ENCODE data around the gene ACTL10. TPM values are rescaled to one million over a fixed set of nuclear protein-coding genes. Genes with fewer than 3 reads are reported as not detected.

The ACTL10 gene
- total RNA-seq, 1 experiment from 2014 or later = 0.46 TPM

DNA sequence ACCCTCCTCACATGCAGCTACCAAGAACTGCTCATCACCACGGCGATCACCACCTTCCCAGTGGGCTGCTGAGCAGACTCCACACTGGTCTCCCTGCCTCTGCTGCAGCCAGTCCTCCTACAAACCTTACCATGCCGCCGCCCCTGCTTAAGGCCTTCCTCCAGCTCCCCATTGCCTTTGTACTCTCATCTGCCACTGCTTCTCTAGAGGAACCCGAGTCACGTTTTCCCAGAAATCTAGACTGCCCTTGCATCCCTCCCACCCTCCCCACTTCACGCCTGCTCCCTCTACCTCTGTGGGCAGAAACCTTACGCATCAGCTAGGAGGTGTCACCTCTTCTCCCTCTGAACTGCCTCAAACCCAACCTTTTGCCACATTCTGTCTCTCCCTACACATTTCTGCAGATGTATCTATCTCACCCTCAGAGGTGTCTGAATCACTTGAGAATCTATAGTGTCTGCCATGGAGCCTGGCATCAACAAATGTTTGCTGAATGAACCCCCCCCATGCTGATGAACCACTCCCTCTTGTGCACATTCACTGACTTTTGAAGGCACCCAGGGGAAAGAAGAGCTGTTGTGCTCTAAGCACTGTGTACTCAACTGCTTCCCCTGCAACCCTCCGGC lies 15.1 kb downstream of the ACTL10 start:
- H4K91ac ChIP-seq (ENCODE audit: insufficient read length, low read depth, low read length) = no peak overlapping the region
- no CpG with 5 or more reads among the region's 9 CpGs for WGBS (ENCODE audit: extremely low coverage, insufficient read length, low lambda C conversion rate)

More for the DNA sequence above, 15.1 kb downstream of the ACTL10 start:
- Mint-ChIP-seq H3K4me1 (peaks cover 23% of the 10 kb centered on the region in 2 experiments), H3K27ac (peak overlapping the region; percentile 31 to 65 (median 41); a peak in 4 of 7 replicates), H3K4me3 (no peak overlapping the region), H3K36me3 (ENCODE audit: insufficient read depth in 1 of 3, low read depth in 3 of 3) (peaks cover 23 to 53% (median 35%) of the 10 kb centered on the region in 3 experiments; a peak in 6 of 7 replicates), H3K27me3 (ENCODE audit: low read depth) (peaks cover 3% of the 10 kb centered on the region), H3K9me3 (no peaks in the 10 kb centered on the region)
- Histone ChIP-seq H3K23me2 (ENCODE audit: insufficient read length, low read depth, low read length, poor library complexity, severe bottlenecking) (peaks cover 10% of the 10 kb centered on the region), H2BK20ac (ENCODE audit: low read depth, low read length, poor library complexity, severe bottlenecking) (no peak overlapping the region), H4K5ac (ENCODE audit: insufficient read length, low read depth, low read length) (no peak overlapping the region), H3K18ac (ENCODE audit: insufficient read length, low read depth, low read length) (no peak overlapping the region), H2BK15ac (ENCODE audit: low read depth, low read length) (no peak overlapping the region), H3K4me2 (ENCODE audit: insufficient read depth, insufficient read length, low read length) (no peak overlapping the region), H3K9ac (ENCODE audit: extremely low read depth, insufficient read length, low read length) (no peak overlapping the region), H3K14ac (ENCODE audit: insufficient read depth, low read length) (no peak overlapping the region), H3K79me1 (ENCODE audit: insufficient read depth, low read depth, low read length, poor library complexity, severe bottlenecking) (no peaks in the 10 kb centered on the region), H3K27ac (ENCODE audit: insufficient read length, low read depth, low read length) (no peak overlapping the region), H3K9me3 (ENCODE audit: control insufficient read depth, low read depth, low read length) (no peaks in the 10 kb centered on the region), H3K27me3 (ENCODE audit: insufficient read depth, low read length) (no peaks in the 10 kb centered on the region), H4K20me1 (ENCODE audit: control insufficient read depth, insufficient read depth, insufficient read length) (no peaks in the 10 kb centered on the region), H3K79me2 (ENCODE audit: insufficient read depth, low read length) (peaks cover 7% of the 10 kb centered on the region; the same call in 1 of the 2 replicates), H3K56ac (ENCODE audit: insufficient read length, low read depth, low read length) (no peak overlapping the region), H2BK12ac (ENCODE audit: insufficient read length, low read depth, low read length) (no peak overlapping the region), H2AK5ac (ENCODE audit: insufficient read length, low read length) (no peak overlapping the region), H2BK5ac (ENCODE audit: insufficient read length, low read length) (no peak overlapping the region), H4K8ac (replicated peaks; ENCODE audit: insufficient read length, low read depth, low read length) (no peak overlapping the region), H3K4ac (ENCODE audit: low read depth, low read length) (no peak overlapping the region), H3K4me1 (ENCODE audit: insufficient read depth, low read length) (no peaks in the 10 kb centered on the region), H2BK120ac (ENCODE audit: low read depth, low read length, poor library complexity, severe bottlenecking) (no peak overlapping the region), H2AFZ (ENCODE audit: low read length) (no peak overlapping the region), H3T11ph (ENCODE audit: low read length) (no peak overlapping the region), H3K23ac (ENCODE audit: insufficient read length, low read depth, low read length) (no peak overlapping the region)
- TF ChIP-seq, protein P1, sequence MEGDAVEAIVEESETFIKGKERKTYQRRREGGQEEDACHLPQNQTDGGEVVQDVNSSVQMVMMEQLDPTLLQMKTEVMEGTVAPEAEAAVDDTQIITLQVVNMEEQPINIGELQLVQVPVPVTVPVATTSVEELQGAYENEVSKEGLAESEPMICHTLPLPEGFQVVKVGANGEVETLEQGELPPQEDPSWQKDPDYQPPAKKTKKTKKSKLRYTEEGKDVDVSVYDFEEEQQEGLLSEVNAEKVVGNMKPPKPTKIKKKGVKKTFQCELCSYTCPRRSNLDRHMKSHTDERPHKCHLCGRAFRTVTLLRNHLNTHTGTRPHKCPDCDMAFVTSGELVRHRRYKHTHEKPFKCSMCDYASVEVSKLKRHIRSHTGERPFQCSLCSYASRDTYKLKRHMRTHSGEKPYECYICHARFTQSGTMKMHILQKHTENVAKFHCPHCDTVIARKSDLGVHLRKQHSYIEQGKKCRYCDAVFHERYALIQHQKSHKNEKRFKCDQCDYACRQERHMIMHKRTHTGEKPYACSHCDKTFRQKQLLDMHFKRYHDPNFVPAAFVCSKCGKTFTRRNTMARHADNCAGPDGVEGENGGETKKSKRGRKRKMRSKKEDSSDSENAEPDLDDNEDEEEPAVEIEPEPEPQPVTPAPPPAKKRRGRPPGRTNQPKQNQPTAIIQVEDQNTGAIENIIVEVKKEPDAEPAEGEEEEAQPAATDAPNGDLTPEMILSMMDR (conservative IDR thresholded peaks at IDR 0.05) = no peak
- DNase-seq = no peak

Data from H9 (cell line).